ENCODE data around the gene LSS.

DNA sequence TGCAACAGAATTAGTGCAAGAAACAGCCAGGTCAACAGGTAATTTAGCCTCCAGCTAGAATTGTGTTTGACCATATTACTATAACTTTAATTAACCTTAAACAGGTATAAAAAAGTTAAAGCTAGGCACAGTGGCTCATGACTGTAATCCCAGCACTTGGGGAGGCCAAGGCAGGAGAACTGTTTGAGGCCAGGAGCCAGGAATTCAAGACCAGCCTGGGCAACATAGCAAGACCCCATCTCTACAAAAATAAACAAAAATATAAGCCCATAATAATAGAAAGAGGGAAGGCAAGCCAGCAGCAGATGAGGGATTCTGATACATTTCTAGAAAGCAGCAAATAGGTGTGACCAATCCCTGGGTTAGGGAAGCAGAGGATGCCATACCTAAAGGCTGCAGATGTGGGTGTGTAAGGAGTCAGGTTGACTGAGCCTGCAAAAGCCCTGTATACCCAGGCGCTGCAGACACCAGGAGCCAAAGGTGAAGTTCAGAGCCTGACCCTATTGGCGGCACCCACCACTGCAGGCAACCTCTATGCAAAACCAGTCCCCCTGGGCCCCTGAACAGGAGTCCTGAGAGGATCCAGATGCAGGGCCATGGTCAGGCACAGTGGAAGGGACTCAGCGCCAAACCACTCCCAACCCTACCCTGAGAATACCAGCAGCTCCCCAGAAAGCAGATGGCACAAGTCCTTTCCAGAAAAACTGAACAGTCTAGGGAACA is 19.3 kb upstream of the LSS start:
- TF ChIP-seq GATA3 (IDR thresholded peaks at IDR 0.05; ENCODE audit: low read depth, low read length), result no peak
- no peak for TF ChIP-seq GATA2 (IDR thresholded peaks at IDR 0.05; ENCODE audit: low read depth, low read length)

Measured in SH-SY5Y (cell line).